Thyroid gland (tissue), 4 donors: ENCODE results near the gene SIDT1. TPM values are rescaled to one million over a fixed set of nuclear protein-coding genes. Genes with fewer than 3 reads are reported as not detected.

ENCODE experiments used
- DNase-seq, 2 donors: peaks; one replicate each; pipeline ENCODE4 v3.0.0-alpha.2; 2019
- H3K27ac ChIP-seq, 3 donors: fragments of 200-600 bp; sonication (generic); 1 replicate in 2 of 3; 2 replicates in 1 of 3; pipeline ENCODE4 v1.5.1; 2016 to 2019; ENCODE audit warnings: mild to moderate bottlenecking in 1 of 3, moderate library complexity in 1 of 3
- H3K27me3 ChIP-seq: fragments of 200-600 bp; sonication (generic); one replicate; pipeline ENCODE4 v1.5.1; 2019
- H3K36me3 ChIP-seq, 2 donors: fragments of 200-600 bp; sonication (generic); one replicate each; pipeline ENCODE4 v1.5.1; 2016 to 2019
- H3K4me1 ChIP-seq, 2 donors: fragments of 200-600 bp; sonication (generic); one replicate each; pipeline ENCODE4 v1.5.1; 2017 to 2019
- H3K4me3 ChIP-seq, 3 donors: fragments of 200-600 bp; sonication (generic); replicated peaks in 1 of 3; 1 replicate in 2 of 3; 2 replicates in 1 of 3; pipeline ENCODE4 v1.5.1; 2016; ENCODE audit warnings: mild to moderate bottlenecking in 1 of 3
- H3K9me3 ChIP-seq: fragments of 200-600 bp; sonication (generic); one replicate; pipeline ENCODE4 v1.5.1; 2017
- CTCF ChIP-seq, 6 experiments: fragments of 200-600 bp in 3 of 6; fragments of 450-650 bp in 3 of 6; sonication (generic) in 3 of 6; IDR thresholded peaks; one replicate each; pipeline ENCODE4 v1.5.1; 2016 to 2019; ENCODE audit warnings: antibody characterized with exemption in 6 of 6, mild to moderate bottlenecking in 2 of 6, inconsistent platforms in 1 of 6, moderate library complexity in 1 of 6
- POLR2A ChIP-seq, 2 donors: fragments of 450-650 bp; IDR thresholded peaks; one replicate each; pipeline ENCODE4 v1.6.1; 2017; ENCODE audit warnings: antibody characterized with exemption in 2 of 2, mild to moderate bottlenecking in 2 of 2, moderate library complexity in 1 of 2
- WGBS, 2 donors: methylation state at CpG; one replicate each; pipeline ENCODE4 v1.1.5; 2017; 5-methylcytosine and 5-hydroxymethylcytosine counted together
- intact Hi-C: fragments of 100-400 bp; cut with DNase I; formaldehyde crosslinking; loops from one replicate; pipeline ENCODE4 v1.15.1; 2023
- microRNA-seq: library from miRNA; unstranded; fragments of <30 nt; microRNA quantifications from one replicate; pipeline ENCODE4, GENCODE V29; 2016
- small RNA-seq: library from RNA; depleted of rRNA; stranded (forward); fragments of <200 nt; gene quantifications from one replicate; pipeline ENCODE3, GENCODE V24; 2016
- total RNA-seq, 4 donors: library from RNA; depleted of rRNA; stranded (reverse); fragments of >200 nt; gene quantifications; one replicate each; pipeline ENCODE4 v1.2.3, GENCODE V29; 2016

Gene SIDT1
- total RNA-seq, 4 donors from 2014 or later: 0.98 to 3.1 (median 2.6) TPM

GRCh38 chr3:113668015-113668414, 135.7 kb downstream of the SIDT1 start:
- Histone ChIP-seq H3K27me3 (no peaks in the 10 kb centered on the region), H3K4me3 (no peak overlapping the region), H3K27ac (no peak overlapping the region), H3K36me3 (peaks cover 0 to 5% of the 10 kb centered on the region in 2 donors), H3K9me3 (no peaks in the 10 kb centered on the region), H3K4me1 (peaks cover 5 to 13% of the 10 kb centered on the region in 2 donors)
- no peak for TF ChIP-seq CTCF (IDR thresholded peaks at IDR 0.05)
- TF ChIP-seq POLR2A (IDR thresholded peaks at IDR 0.05): no peak
- WGBS, 2 donors: 30 to 31% methylated on average over 4 of the region's 4 CpGs
- intact Hi-C loops: no loop called here
- peak; percentile 12 to 31 for DNase-seq

GRCh38 chr3:113673593-113673992, 141.2 kb downstream of the SIDT1 start:
- Histone ChIP-seq H3K27ac (no peak overlapping the region), H3K9me3 (no peaks in the 10 kb centered on the region), H3K4me1 (peaks cover 0 to 5% of the 10 kb centered on the region in 2 donors), H3K27me3 (no peaks in the 10 kb centered on the region), H3K4me3 (no peak overlapping the region), H3K36me3 (peaks cover 10 to 14% of the 10 kb centered on the region in 2 donors)
- TF ChIP-seq CTCF (IDR thresholded peaks at IDR 0.05) (no peak), POLR2A (IDR thresholded peaks at IDR 0.05) (no peak)
- intact Hi-C loops: no loop called here
- WGBS, 2 donors: 90 to 97% methylated on average over 4 of the region's 4 CpGs
- no peak for DNase-seq

- H3K36me3 ChIP-seq: peaks cover 10 to 14% of the 10 kb centered on the region in 2 donors
- no peak for DNase-seq
- 95% methylated on average over 3 of the region's 3 CpGs for WGBS, 2 donors
- peaks cover 0 to 5% of the 10 kb centered on the region in 2 donors for H3K4me1 ChIP-seq
- H3K4me3 ChIP-seq: no peak overlapping the region
- H3K27me3 ChIP-seq: no peaks in the 10 kb centered on the region
- no peak for TF ChIP-seq CTCF (IDR thresholded peaks at IDR 0.05)
- TF ChIP-seq POLR2A (IDR thresholded peaks at IDR 0.05): no peak
- intact Hi-C loops: no loop called here
- H3K27ac ChIP-seq: no peak overlapping the region
- no peaks in the 10 kb centered on the region for H3K9me3 ChIP-seq
These were observed 143.9 kb downstream of the SIDT1 start for GRCh38 chr3:113676261-113676660.

GRCh38 chr3:113677737-113678136, 145.4 kb downstream of the SIDT1 start:
- H3K27ac ChIP-seq: no peak overlapping the region
- intact Hi-C loops: no loop called here
- H3K4me1 ChIP-seq: peaks cover 0 to 5% of the 10 kb centered on the region in 2 donors
- no peak for TF ChIP-seq POLR2A (IDR thresholded peaks at IDR 0.05)
- no peak for TF ChIP-seq CTCF (IDR thresholded peaks at IDR 0.05)
- 89 to 100% methylated on average over 1 of the region's 1 CpG for WGBS, 2 donors
- peaks cover 5 to 14% of the 10 kb centered on the region in 2 donors for H3K36me3 ChIP-seq
- no peak for DNase-seq
- H3K27me3 ChIP-seq: no peaks in the 10 kb centered on the region
- H3K4me3 ChIP-seq: no peak overlapping the region
- no peaks in the 10 kb centered on the region for H3K9me3 ChIP-seq

- Histone ChIP-seq H3K27ac (no peak overlapping the region), H3K36me3 (peaks cover 2 to 9% of the 10 kb centered on the region in 2 donors), H3K9me3 (no peaks in the 10 kb centered on the region), H3K4me1 (peaks cover 0 to 5% of the 10 kb centered on the region in 2 donors), H3K27me3 (no peaks in the 10 kb centered on the region), H3K4me3 (no peak overlapping the region)
- intact Hi-C loops: no loop called here
- no peak for DNase-seq
- 98 to 100% methylated on average over 4 of the region's 4 CpGs for WGBS, 2 donors
- TF ChIP-seq POLR2A (IDR thresholded peaks at IDR 0.05) (no peak), CTCF (IDR thresholded peaks at IDR 0.05) (no peak)
These were observed 146.4 kb downstream of the SIDT1 start for GRCh38 chr3:113678773-113679172.

Small RNAs within 50 kb of the gene (microRNA-seq; reads per million reads assigned to microRNA genes)
- not detected for gene MIR4446

Small RNAs within 50 kb of the gene (small RNA-seq; reads per million reads assigned to genes)
- gene MIR4446: not detected
- not detected for gene RN7SL767P

Other genes with a start within 250 kb of the SIDT1 start
- 10 to 100 TPM in 2 of 4 donors, 1 to 10 TPM in 2; 7.9 to 15.6 (median 10.3) TPM for gene CFAP44, start 91.1 kb upstream of the SIDT1 start, total RNA-seq
- 10 to 100 TPM; 25.0 to 61.9 (median 30.5) TPM for gene SPICE1, start 17.4 kb upstream of the SIDT1 start, total RNA-seq
- gene USF3, start 164.1 kb downstream of the SIDT1 start, total RNA-seq: 10 to 100 TPM; 21.4 to 33.4 (median 26.3) TPM
- gene NAA50, start 213.7 kb downstream of the SIDT1 start, total RNA-seq: 100 to 1,000 TPM; 110 to 133 (median 119) TPM
- gene ATP6V1A, start 214.5 kb downstream of the SIDT1 start, total RNA-seq: 100 to 1,000 TPM in 2 of 4 donors, 10 to 100 TPM in 2; 75.4 to 157 (median 112) TPM